ENCODE measurements around the gene DUSP18. TPM values are rescaled to one million over a fixed set of nuclear protein-coding genes. Genes with fewer than 3 reads are reported as not detected.

The DUSP18 gene
- polyA plus RNA-seq, 1 of the 3 experiments (the other 2 are of a cell fraction): 11.7 TPM

DNA sequence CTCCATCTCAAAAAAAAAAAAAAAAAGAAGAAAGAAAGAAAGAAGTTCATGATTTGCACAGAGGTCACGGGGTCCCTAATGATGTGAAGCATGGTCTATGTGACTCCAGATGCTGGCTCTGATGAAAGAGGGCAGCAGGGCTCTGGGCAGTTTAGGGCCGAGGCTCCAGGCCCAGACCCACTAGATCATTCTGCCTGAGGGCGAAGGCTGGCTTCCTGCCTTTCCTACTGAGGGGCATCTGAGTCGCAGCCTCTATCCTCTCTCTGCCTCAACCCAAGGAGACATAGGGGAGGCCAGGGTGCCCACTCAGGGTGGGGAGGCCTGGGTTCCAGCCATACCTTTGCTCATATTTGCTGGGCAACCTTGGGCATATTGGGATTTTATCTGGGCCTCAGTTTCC, 27.3 kb downstream of the DUSP18 start:
- H3K27ac ChIP-seq (ENCODE audit: low read depth in 2 of 2, low read length in 1 of 2): no peak overlapping the region
- no peaks in the 10 kb centered on the region for H4K20me1 ChIP-seq (ENCODE audit: insufficient read depth)
- H3K9me2 ChIP-seq: no peaks in the 10 kb centered on the region
- H2AFZ ChIP-seq (ENCODE audit: low read depth): no peak overlapping the region
- H3K79me2 ChIP-seq (ENCODE audit: insufficient read depth): peaks cover 71% of the 10 kb centered on the region
- TF ChIP-seq TCF12 (IDR thresholded peaks at IDR 0.05) (no peak), NRF1 (IDR thresholded peaks at IDR 0.05; ENCODE audit: low read depth, low read length) (no peak), ELF1 (IDR thresholded peaks at IDR 0.05) (no peak), CHD2 (IDR thresholded peaks at IDR 0.05; ENCODE audit: low read length, partially characterized antibody) (no peak), NFIC (IDR thresholded peaks at IDR 0.05; ENCODE audit: borderline replicate concordance) (no peak), SMC3 (IDR thresholded peaks at IDR 0.05; ENCODE audit: low read depth, low read length) (no peak), GATA2 (CRISPR knock-in tag; IDR thresholded peaks at IDR 0.05) (no peak), MXI1 (IDR thresholded peaks at IDR 0.05; ENCODE audit: low read depth, low read length) (no peak), RFX5 (IDR thresholded peaks at IDR 0.05; ENCODE audit: low read length) (no peak)
- TF ChIP-seq, protein P1, sequence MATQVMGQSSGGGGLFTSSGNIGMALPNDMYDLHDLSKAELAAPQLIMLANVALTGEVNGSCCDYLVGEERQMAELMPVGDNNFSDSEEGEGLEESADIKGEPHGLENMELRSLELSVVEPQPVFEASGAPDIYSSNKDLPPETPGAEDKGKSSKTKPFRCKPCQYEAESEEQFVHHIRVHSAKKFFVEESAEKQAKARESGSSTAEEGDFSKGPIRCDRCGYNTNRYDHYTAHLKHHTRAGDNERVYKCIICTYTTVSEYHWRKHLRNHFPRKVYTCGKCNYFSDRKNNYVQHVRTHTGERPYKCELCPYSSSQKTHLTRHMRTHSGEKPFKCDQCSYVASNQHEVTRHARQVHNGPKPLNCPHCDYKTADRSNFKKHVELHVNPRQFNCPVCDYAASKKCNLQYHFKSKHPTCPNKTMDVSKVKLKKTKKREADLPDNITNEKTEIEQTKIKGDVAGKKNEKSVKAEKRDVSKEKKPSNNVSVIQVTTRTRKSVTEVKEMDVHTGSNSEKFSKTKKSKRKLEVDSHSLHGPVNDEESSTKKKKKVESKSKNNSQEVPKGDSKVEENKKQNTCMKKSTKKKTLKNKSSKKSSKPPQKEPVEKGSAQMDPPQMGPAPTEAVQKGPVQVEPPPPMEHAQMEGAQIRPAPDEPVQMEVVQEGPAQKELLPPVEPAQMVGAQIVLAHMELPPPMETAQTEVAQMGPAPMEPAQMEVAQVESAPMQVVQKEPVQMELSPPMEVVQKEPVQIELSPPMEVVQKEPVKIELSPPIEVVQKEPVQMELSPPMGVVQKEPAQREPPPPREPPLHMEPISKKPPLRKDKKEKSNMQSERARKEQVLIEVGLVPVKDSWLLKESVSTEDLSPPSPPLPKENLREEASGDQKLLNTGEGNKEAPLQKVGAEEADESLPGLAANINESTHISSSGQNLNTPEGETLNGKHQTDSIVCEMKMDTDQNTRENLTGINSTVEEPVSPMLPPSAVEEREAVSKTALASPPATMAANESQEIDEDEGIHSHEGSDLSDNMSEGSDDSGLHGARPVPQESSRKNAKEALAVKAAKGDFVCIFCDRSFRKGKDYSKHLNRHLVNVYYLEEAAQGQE (IDR thresholded peaks at IDR 0.05; ENCODE audit: low read depth, low read length): no peak
- TF ChIP-seq, protein P2, sequence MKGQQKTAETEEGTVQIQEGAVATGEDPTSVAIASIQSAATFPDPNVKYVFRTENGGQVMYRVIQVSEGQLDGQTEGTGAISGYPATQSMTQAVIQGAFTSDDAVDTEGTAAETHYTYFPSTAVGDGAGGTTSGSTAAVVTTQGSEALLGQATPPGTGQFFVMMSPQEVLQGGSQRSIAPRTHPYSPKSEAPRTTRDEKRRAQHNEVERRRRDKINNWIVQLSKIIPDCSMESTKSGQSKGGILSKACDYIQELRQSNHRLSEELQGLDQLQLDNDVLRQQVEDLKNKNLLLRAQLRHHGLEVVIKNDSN (IDR thresholded peaks at IDR 0.05; ENCODE audit: borderline replicate concordance, low read depth): no peak
- no peak for DNase-seq
- H3F3A ChIP-seq (replicated peaks; ENCODE audit: insufficient read depth): peaks cover 14% of the 10 kb centered on the region
- CTCF ChIA-PET: no interaction called here
- H3K27me3 ChIP-seq (ENCODE audit: insufficient read depth): no peaks in the 10 kb centered on the region
- POLR2A ChIA-PET: no interaction called here
- 98% methylated on average over 3 of the region's 4 CpGs for WGBS (ENCODE audit: low lambda C conversion rate)
- no peak overlapping the region for H3K4me3 ChIP-seq (ENCODE audit: low read depth in 2 of 2, low read length in 1 of 2)
- peaks cover 21 to 38% of the 10 kb centered on the region in 2 experiments; a peak in 2 of 4 replicates for H3K4me1 ChIP-seq (ENCODE audit: control insufficient read depth in 1 of 2, insufficient read depth in 2 of 2, low read depth in 1 of 2, low read length in 1 of 2)
- peaks cover 0 to 3% of the 10 kb centered on the region in 2 experiments for H3K36me3 ChIP-seq (replicated peaks in 1 of 2; ENCODE audit: control insufficient read depth in 1 of 2, insufficient read depth in 2 of 2, low read length in 1 of 2)
- no peak overlapping the region for H3K9ac ChIP-seq
- H3K9me3 ChIP-seq: no peaks in the 10 kb centered on the region
- H3K4me2 ChIP-seq: no peak overlapping the region

DNA sequence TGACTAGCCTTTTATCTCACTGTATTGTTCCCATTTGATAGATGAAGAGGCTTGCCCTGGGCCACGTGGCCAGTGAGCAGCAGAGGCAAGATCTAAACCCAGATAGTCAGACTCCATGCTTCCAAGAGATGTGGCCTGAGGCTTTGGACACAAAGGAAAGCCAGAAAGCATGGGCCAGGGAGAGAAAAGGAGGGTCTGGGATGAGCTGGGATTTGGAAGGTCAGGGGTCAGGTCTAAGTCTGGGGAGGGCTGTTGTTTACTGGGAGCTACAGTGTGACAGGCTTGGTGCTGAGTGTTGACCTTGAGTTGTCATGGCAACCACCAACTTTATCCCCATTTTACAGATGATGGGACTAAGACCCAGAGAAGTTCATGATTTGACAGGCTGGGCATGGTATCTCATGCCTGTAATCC, 30.0 kb downstream of the DUSP18 start:
- Histone ChIP-seq H3K4me1 (ENCODE audit: control insufficient read depth in 1 of 2, insufficient read depth in 2 of 2, low read depth in 1 of 2, low read length in 1 of 2) (peaks cover 18 to 37% of the 10 kb centered on the region in 2 experiments; a peak in 3 of 4 replicates), H3K27ac (ENCODE audit: low read depth in 2 of 2, low read length in 1 of 2) (no peak overlapping the region), H3K27me3 (ENCODE audit: insufficient read depth) (no peaks in the 10 kb centered on the region), H3K4me3 (ENCODE audit: low read depth in 2 of 2, low read length in 1 of 2) (peak overlapping the region in 1 of 2 experiments; percentile 78; a peak in 2 of 4 replicates), H3F3A (replicated peaks; ENCODE audit: insufficient read depth) (peaks cover 9% of the 10 kb centered on the region), H3K4me2 (peak overlapping the region; percentile 96), H3K9me2 (no peaks in the 10 kb centered on the region), H4K20me1 (ENCODE audit: insufficient read depth) (no peaks in the 10 kb centered on the region), H2AFZ (ENCODE audit: low read depth) (no peak overlapping the region), H3K9ac (peak overlapping the region; percentile 86; the same call in 1 of the 2 replicates), H3K9me3 (no peaks in the 10 kb centered on the region), H3K79me2 (ENCODE audit: insufficient read depth) (peaks cover 63% of the 10 kb centered on the region), H3K36me3 (replicated peaks in 1 of 2; ENCODE audit: control insufficient read depth in 1 of 2, insufficient read depth in 2 of 2, low read length in 1 of 2) (peaks cover 0 to 3% of the 10 kb centered on the region in 2 experiments)
- ChIA-PET CTCF (interaction anchor here (0.9 to 6.3 kb wide), 3 partner anchors 25 to 254 kb away, joined by 3 to 162 read pairs (median 3); no protein-coding TSS in a partner anchor), POLR2A (interaction anchor here (0.6 kb wide), 1 partner anchor 522 kb away, joined by 3 read pairs; the partner anchor contains the start of gene RNF185)
- TF ChIP-seq GATA2 (CRISPR knock-in tag; IDR thresholded peaks at IDR 0.05) (peak; percentile 77), MXI1 (IDR thresholded peaks at IDR 0.05; ENCODE audit: low read depth, low read length) (peak; percentile 66), RFX5 (IDR thresholded peaks at IDR 0.05; ENCODE audit: low read length) (no peak), RCOR1 (IDR thresholded peaks at IDR 0.05; ENCODE audit: low read length) (0 out of 2 replicates have a peak, but pooled peaks have one; percentile 23), SIN3A (IDR thresholded peaks at IDR 0.05; ENCODE audit: borderline replicate concordance, low read depth, low read length) (no peak)
- WGBS (ENCODE audit: low lambda C conversion rate): 63% methylated on average over 1 of the region's 1 CpG
- DNase-seq: peak; percentile 51
